Natural killer cell (primary cell): ENCODE results near the gene SYNDIG1. TPM values are rescaled to one million over a fixed set of nuclear protein-coding genes. Genes with fewer than 3 reads are reported as not detected.

Experiments
- ATAC-seq, 3 donors: fragments of 150-1000 bp in 2 of 3; fragments of 200-7000 bp in 1 of 3; cut with Tn5 transposase; 1 replicate in 1 of 3; 2 replicates in 2 of 3; pipeline ENCODE4 v1.10.0; 2021; ENCODE audit warnings: mild to moderate bottlenecking in 2 of 3, moderate library complexity in 2 of 3
- DNase-seq, 2 donors: peaks; one replicate each; pipeline versions ENCODE4 v3.0.0 to v3.0.0-alpha.2; 2013 to 2021; ENCODE audit warnings: mixed read lengths in 1 of 2
- H3K27ac ChIP-seq: one replicate; pipeline ENCODE4 v1.5.1; 2013; ENCODE audit warnings: mild to moderate bottlenecking, low read length
- H3K27me3 ChIP-seq: one replicate; pipeline ENCODE4 v1.6.1; 2013; ENCODE audit warnings: low read length; ENCODE audit not compliant: control insufficient read depth, insufficient read depth
- H3K36me3 ChIP-seq: one replicate; pipeline ENCODE4 v1.6.1; 2013; ENCODE audit warnings: low read length; ENCODE audit not compliant: control insufficient read depth, insufficient read depth
- H3K4me1 ChIP-seq: one replicate; pipeline ENCODE4 v1.6.1; 2013; ENCODE audit warnings: low read length; ENCODE audit not compliant: control insufficient read depth, insufficient read depth
- H3K4me3 ChIP-seq: one replicate; pipeline ENCODE4 v1.5.1; 2013; ENCODE audit warnings: low read length
- H3K9me3 ChIP-seq: one replicate; pipeline ENCODE4 v1.6.1; 2013; ENCODE audit warnings: low read length; ENCODE audit not compliant: control insufficient read depth, insufficient read depth
- H3K27ac Mint-ChIP-seq, 2 donors: one replicate each; pipeline ENCODE4 v1.8.0; 2022; ENCODE audit warnings: mild to moderate bottlenecking in 2 of 2, mixed read lengths in 2 of 2, moderate library complexity in 1 of 2
- H3K27me3 Mint-ChIP-seq, 2 donors: one replicate each; pipeline ENCODE4 v1.8.0; 2022; ENCODE audit warnings: low read depth in 2 of 2, mixed read lengths in 2 of 2
- H3K36me3 Mint-ChIP-seq: one replicate; pipeline ENCODE4 v1.8.0; 2022; ENCODE audit warnings: mixed read lengths
- H3K4me1 Mint-ChIP-seq, 2 donors: one replicate each; pipeline ENCODE4 v1.8.0; 2022; ENCODE audit warnings: mixed read lengths in 2 of 2
- H3K4me3 Mint-ChIP-seq: one replicate; pipeline ENCODE4 v1.8.0; 2022; ENCODE audit warnings: mild to moderate bottlenecking, moderate library complexity, mixed read lengths
- H3K9me3 Mint-ChIP-seq, 2 donors: one replicate each; pipeline ENCODE4 v1.8.0; 2022; ENCODE audit warnings: mixed read lengths in 2 of 2
- CTCF ChIP-seq: fragments of 200-600 bp; IDR thresholded peaks from one replicate; pipeline ENCODE4 v1.8.0; 2022; ENCODE audit warnings: antibody characterized with exemption
- WGBS: methylation state at CpG from one replicate; pipeline ENCODE4 v1.1.7; 2013; ENCODE audit warnings: missing lambda C conversion rate; ENCODE audit not compliant: insufficient coverage; 5-methylcytosine and 5-hydroxymethylcytosine counted together
- intact Hi-C: fragments of 100-400 bp; cut with micrococcal nuclease; formaldehyde crosslinking; loops from one replicate; pipeline ENCODE4 v1.14.2; 2022
- total RNA-seq, 4 donors: library from RNA; stranded (reverse); fragments of 120-200 nt in 1 of 4; gene quantifications; one replicate each; pipeline versions ENCODE4 v1.2.3 to v1.2.4, GENCODE V29; 2013 to 2022

The SYNDIG1 gene
- total RNA-seq, 3 donors from 2014 or later (not counting 1 experiment from before 2014, with no cell fraction given) = not detected

- H3K27me3 Mint-ChIP-seq = peaks cover 42 to 47% of the 10 kb centered on the region in 2 donors
- intact Hi-C loops = no loop called here
- DNase-seq = no peak
- TF ChIP-seq CTCF = no peak
- H3K4me1 ChIP-seq = no peaks in the 10 kb centered on the region
- H3K36me3 Mint-ChIP-seq = no peaks in the 10 kb centered on the region
- 41% methylated on average over 23 of the region's 23 CpGs for WGBS
- H3K27ac ChIP-seq = no peak overlapping the region
- no peaks in the 10 kb centered on the region for H3K4me1 Mint-ChIP-seq
- no peak for ATAC-seq
- H3K4me3 ChIP-seq = no peak overlapping the region
- H3K9me3 ChIP-seq = no peaks in the 10 kb centered on the region
- peaks cover 13% of the 10 kb centered on the region for H3K27me3 ChIP-seq
- no peak overlapping the region for H3K4me3 Mint-ChIP-seq
- H3K27ac Mint-ChIP-seq = no peak overlapping the region
- H3K9me3 Mint-ChIP-seq = no peaks in the 10 kb centered on the region
- H3K36me3 ChIP-seq = no peaks in the 10 kb centered on the region
Measured at GRCh38 chr20:24468401-24469115, 871 bp upstream of the SYNDIG1 start.

GRCh38 chr20:24469894-24470745 is 691 bp downstream of the SYNDIG1 start:
- Histone ChIP-seq H3K36me3 (no peaks in the 10 kb centered on the region), H3K27me3 (peaks cover 13% of the 10 kb centered on the region), H3K27ac (no peak overlapping the region), H3K4me3 (no peak overlapping the region), H3K9me3 (no peaks in the 10 kb centered on the region), H3K4me1 (no peaks in the 10 kb centered on the region)
- Mint-ChIP-seq H3K36me3 (no peaks in the 10 kb centered on the region), H3K4me3 (no peak overlapping the region), H3K4me1 (no peaks in the 10 kb centered on the region), H3K9me3 (no peaks in the 10 kb centered on the region), H3K27me3 (peaks cover 49 to 53% of the 10 kb centered on the region in 2 donors), H3K27ac (no peak overlapping the region)
- ATAC-seq = no peak
- no peak for DNase-seq
- 5% methylated on average over 62 of the region's 62 CpGs for WGBS
- intact Hi-C loops = no loop called here
- no peak for TF ChIP-seq CTCF

GRCh38 chr20:24470746-24471582 is 1.5 kb downstream of the SYNDIG1 start:
- no peak overlapping the region for H3K4me3 Mint-ChIP-seq
- peaks cover 53 to 54% of the 10 kb centered on the region in 2 donors for H3K27me3 Mint-ChIP-seq
- TF ChIP-seq CTCF = no peak

More at GRCh38 chr20:24470746-24471582, 1.5 kb downstream of the SYNDIG1 start:
- H3K9me3 ChIP-seq = no peaks in the 10 kb centered on the region
- Mint-ChIP-seq H3K9me3 (no peaks in the 10 kb centered on the region), H3K27ac (no peak overlapping the region), H3K36me3 (no peaks in the 10 kb centered on the region), H3K4me1 (no peaks in the 10 kb centered on the region)
- peaks cover 13% of the 10 kb centered on the region for H3K27me3 ChIP-seq
- H3K4me1 ChIP-seq = no peaks in the 10 kb centered on the region
- H3K27ac ChIP-seq = no peak overlapping the region
- WGBS = 4% methylated on average over 53 of the region's 56 CpGs
- ATAC-seq (no peak), DNase-seq (no peak)
- no peaks in the 10 kb centered on the region for H3K36me3 ChIP-seq
- intact Hi-C loops = no loop called here
- no peak overlapping the region for H3K4me3 ChIP-seq
